ENCODE data around the gene MYH14. TPM values are rescaled to one million over a fixed set of nuclear protein-coding genes. Genes with fewer than 3 reads are reported as not detected.

MYH14 gene
- total and polyA plus RNA-seq, 10 of the 15 experiments (the other 5 are each of a cell fraction or from before 2014, with no cell fraction given) = 0.06 to 0.69 (median 0.15) TPM; not detected in 4

GRCh38 chr19:50266896-50267295 is 63.5 kb downstream of the MYH14 start (continued):
- TF ChIP-seq CTCF (IDR thresholded peaks at IDR 0.05 in 2 of 3, conservative IDR thresholded peaks at IDR 0.05 in 1 of 3; ENCODE audit: control insufficient read depth in 2 of 3, extremely low read depth in 1 of 3, insufficient read depth in 1 of 3, low read depth in 3 of 3, low read length in 3 of 3) (no peak), NRF1 (conservative IDR thresholded peaks at IDR 0.05; ENCODE audit: low read depth, low read length) (no peak), NFYB (IDR thresholded peaks at IDR 0.05; ENCODE audit: insufficient read depth, low read depth, low read length) (no peak), BHLHE40 (IDR thresholded peaks at IDR 0.05; ENCODE audit: borderline replicate concordance in 1 of 2, low read depth in 2 of 2, low read length in 1 of 2) (no peak), CUX1 (IDR thresholded peaks at IDR 0.05; ENCODE audit: insufficient replicate concordance, low read depth, low read length) (no peak), ZNF687 (IDR thresholded peaks at IDR 0.05) (no peak), PAX5 (IDR thresholded peaks at IDR 0.05; ENCODE audit: borderline replicate concordance, low read depth, low read length) (no peak), ETV6 (conservative IDR thresholded peaks at IDR 0.05 in 1 of 2, IDR thresholded peaks at IDR 0.05 in 1 of 2; ENCODE audit: borderline replicate concordance in 1 of 2, low read depth in 1 of 2) (no peak), TBL1XR1 (IDR thresholded peaks at IDR 0.05; ENCODE audit: low read depth, low read length) (no peak)

Measured in GM12878 (cell line).